Adrenal gland (tissue), 12 donors: Measurements from ENCODE around the gene MTX2. TPM values are rescaled to one million over a fixed set of nuclear protein-coding genes. Genes with fewer than 3 reads are reported as not detected.

Source experiments
- DNase-seq, 7 donors: peaks; one replicate each; pipeline ENCODE4 v3.0.0-alpha.2; 2019 to 2020
- H3K27ac ChIP-seq, 5 donors: fragments of 200-600 bp; sonication (generic) in 4 of 5; 1 replicate in 3 of 5; 2 replicates in 2 of 5; pipeline versions ENCODE4 v1.5.1 to v1.8.0; 2016 to 2020; ENCODE audit warnings: mild to moderate bottlenecking in 1 of 5
- H3K27me3 ChIP-seq: fragments of 200-600 bp; 2 replicates; pipeline ENCODE4 v1.8.0; 2021
- H3K36me3 ChIP-seq, 2 donors: fragments of 200-600 bp; replicated peaks in 1 of 2; 1 replicate in 1 of 2; 2 replicates in 1 of 2; pipeline versions ENCODE4 v1.5.1 to v1.8.0; 2018 to 2022
- H3K4me1 ChIP-seq, 2 donors: fragments of 200-600 bp; replicated peaks in 1 of 2; 1 replicate in 1 of 2; 2 replicates in 1 of 2; pipeline versions ENCODE4 v1.5.1 to v1.8.0; 2018 to 2021
- H3K4me3 ChIP-seq, 4 donors: fragments of 200-600 bp; sonication (generic) in 3 of 4; one replicate each; pipeline ENCODE4 v1.5.1; 2016 to 2018
- H3K9me3 ChIP-seq, 3 donors: fragments of 200-600 bp; sonication (generic) in 1 of 3; replicated peaks in 1 of 3; 1 replicate in 2 of 3; 2 replicates in 1 of 3; pipeline versions ENCODE4 v1.5.1 to v1.8.0; 2016 to 2021
- CTCF ChIP-seq, 6 experiments: fragments of 450-650 bp in 4 of 6; fragments of 200-600 bp in 2 of 6; sonication (generic) in 1 of 6; IDR thresholded peaks; 1 replicate in 5 of 6; 2 replicates in 1 of 6; pipeline versions ENCODE4 v1.5.1 to v1.8.0; 2016 to 2021; ENCODE audit warnings: antibody characterized with exemption in 6 of 6, mild to moderate bottlenecking in 2 of 6, moderate library complexity in 1 of 6
- POLR2A ChIP-seq, 2 donors: fragments of 450-650 bp; IDR thresholded peaks; one replicate each; pipeline ENCODE4 v1.6.1; 2017; ENCODE audit warnings: antibody characterized with exemption in 2 of 2, mild to moderate bottlenecking in 2 of 2, moderate library complexity in 1 of 2
- WGBS, 4 donors: extraction: QIAGEN DNeasy Blood & Tissue Kit in 2 of 4; methylation state at CpG; one replicate each; pipeline versions ENCODE4 v1.1.5 to v1.1.7; 2013 to 2017; 5-methylcytosine and 5-hydroxymethylcytosine counted together
- intact Hi-C, 2 donors: fragments of 100-400 bp; cut with DNase I; formaldehyde crosslinking; loops; one replicate each; pipeline versions ENCODE4 v1.14.1 to v1.15.0; 2022 to 2023
- polyA plus RNA-seq, 3 donors: library from polyadenylated mRNA; stranded (reverse); fragments of 200-250 nt in 2 of 3; fragments of 350-450 nt in 1 of 3; fragmentation: Illumina TruSeq in 1 of 3; extraction: RNeasy Lipid Tissue Mini Kit (QIAGEN cat#74804) in 1 of 3; gene quantifications; one replicate each; pipeline ENCODE4 v1.2.3, GENCODE V29; 2013 to 2014
- total RNA-seq, 9 donors: library from RNA; depleted of rRNA in 4 of 9; stranded (reverse); fragments of >200 nt in 4 of 9; fragments of 120-200 nt in 1 of 9; fragmentation: NEBNext Ultra II Directional in 1 of 9; extraction: Animal tissue kit (Norgen Biotek cat#: 25700) in 1 of 9; gene quantifications; one replicate each; pipeline versions ENCODE4 v1.1.0 to v1.2.4, GENCODE V29; 2013 to 2023
- donor health status: healthy with polysubstance abuse.
- donor health status: Bipolar disorder and iron deficiency.
- donor health status: DM: yes; HTN: yes; CAD: no.
- donor health status: DM: no; HTN: no; CAD: no.
- donor health status: DM: no; HTN: no; CAD: no.
- donor health status: DM: yes; HTN: yes; CAD: no.

The MTX2 gene
- total and polyA plus RNA-seq, 12 donors: 21.2 to 79.4 (median 38.2) TPM

GRCh38 chr2:176324862-176325261, 55.6 kb downstream of the MTX2 start:
- no peak overlapping the region for H3K4me3 ChIP-seq
- peaks cover 0 to 5% (median 0%) of the 10 kb centered on the region in 3 donors for H3K9me3 ChIP-seq
- H3K36me3 ChIP-seq: no peaks in the 10 kb centered on the region
- H3K27ac ChIP-seq: no peak overlapping the region
- no peak for DNase-seq
- no peaks in the 10 kb centered on the region for H3K4me1 ChIP-seq
- no peaks in the 10 kb centered on the region for H3K27me3 ChIP-seq
- intact Hi-C loops: no loop called here
- WGBS, 4 donors: 93 to 97% (median 96%) methylated on average over 3 of the region's 3 CpGs
- no peak for TF ChIP-seq CTCF (IDR thresholded peaks at IDR 0.05)

DNA sequence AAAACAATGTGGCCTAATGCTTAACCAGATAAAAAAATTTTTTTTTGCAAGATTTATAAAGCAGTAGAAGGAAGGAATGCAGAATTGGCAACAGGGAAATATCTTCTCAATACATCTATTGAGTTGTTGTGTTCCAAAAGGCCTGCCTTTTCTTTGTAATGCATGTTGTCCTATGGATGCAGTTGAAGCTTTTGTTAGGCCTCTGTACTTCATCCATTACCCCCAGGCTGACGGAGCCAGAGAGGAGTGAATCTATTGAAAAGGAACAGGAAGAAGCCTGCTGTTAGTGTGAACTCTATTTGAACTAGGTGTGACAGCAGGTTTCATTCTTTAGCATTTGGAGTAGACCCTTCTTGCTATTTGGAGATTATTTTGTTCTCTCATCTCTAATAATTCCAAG, 56.5 kb downstream of the MTX2 start:
- 83 to 85% (median 84%) methylated on average over 1 of the region's 1 CpG for WGBS, 4 donors

GRCh38 chr2:176328149-176328548, 58.9 kb downstream of the MTX2 start:
- Histone ChIP-seq H3K27ac (no peak overlapping the region), H3K9me3 (peaks cover 0 to 5% (median 0%) of the 10 kb centered on the region in 3 donors), H3K36me3 (no peaks in the 10 kb centered on the region), H3K4me3 (no peak overlapping the region), H3K4me1 (no peaks in the 10 kb centered on the region), H3K27me3 (no peaks in the 10 kb centered on the region)
- intact Hi-C loops: no loop called here
- WGBS, 4 donors: 89 to 94% (median 90%) methylated on average over 3 of the region's 3 CpGs
- TF ChIP-seq POLR2A (IDR thresholded peaks at IDR 0.05) (no peak), CTCF (IDR thresholded peaks at IDR 0.05) (no peak)
- DNase-seq: no peak

More for the DNA sequence above, 56.5 kb downstream of the MTX2 start:
- no peak for TF ChIP-seq CTCF (IDR thresholded peaks at IDR 0.05)
- no peak for TF ChIP-seq POLR2A (IDR thresholded peaks at IDR 0.05)
- Histone ChIP-seq H3K27me3 (no peaks in the 10 kb centered on the region), H3K36me3 (no peaks in the 10 kb centered on the region), H3K4me3 (no peak overlapping the region), H3K9me3 (peaks cover 0 to 5% (median 0%) of the 10 kb centered on the region in 3 donors), H3K4me1 (no peaks in the 10 kb centered on the region), H3K27ac (no peak overlapping the region)
- intact Hi-C loops: no loop called here
- DNase-seq: no peak

- Histone ChIP-seq H3K4me1 (no peaks in the 10 kb centered on the region), H3K36me3 (no peaks in the 10 kb centered on the region), H3K27ac (no peak overlapping the region), H3K27me3 (no peaks in the 10 kb centered on the region), H3K9me3 (peaks cover 0 to 5% (median 0%) of the 10 kb centered on the region in 3 donors), H3K4me3 (no peak overlapping the region)
- no peak for DNase-seq
- intact Hi-C loops: no loop called here
- WGBS, 4 donors: 99 to 100% (median 100%) methylated on average over 1 of the region's 1 CpG
- TF ChIP-seq POLR2A (IDR thresholded peaks at IDR 0.05) (no peak), CTCF (IDR thresholded peaks at IDR 0.05) (no peak)
These were observed 61.4 kb downstream of the MTX2 start for GRCh38 chr2:176330612-176331011.
